GM12878 (cell line): ENCODE data around the gene ATN1.

Experiments used
- ATF7 ChIP-seq: fragments of 450-650 bp; IDR thresholded peaks from 2 replicates; pipeline ENCODE4 v1.6.1; 2016; ENCODE audit warnings: low read depth, mild to moderate bottlenecking
- DPF2 ChIP-seq: fragments of 450-650 bp; IDR thresholded peaks from 2 replicates; pipeline ENCODE4 v1.6.1; 2017; ENCODE audit warnings: mild to moderate bottlenecking
- EGR1 ChIP-seq, 2 experiments: IDR thresholded peaks; 1 replicate in 1 of 2; 2 replicates in 1 of 2; pipeline ENCODE4 v1.6.1; 2011 to 2012; ENCODE audit warnings: low read depth in 2 of 2, low read length in 2 of 2, borderline replicate concordance in 1 of 2, mild to moderate bottlenecking in 1 of 2, moderate library complexity in 1 of 2
- HDAC2 ChIP-seq: fragments of 200-600 bp; sonication (generic); IDR thresholded peaks from 2 replicates; pipeline ENCODE4 v1.6.1; 2017
- LARP7 ChIP-seq: fragments of 450-650 bp; IDR thresholded peaks from 2 replicates; pipeline ENCODE4 v1.6.1; 2017; ENCODE audit warnings: mild to moderate bottlenecking
- NFIC ChIP-seq: IDR thresholded peaks from 2 replicates; pipeline ENCODE4 v1.6.1; 2012; ENCODE audit warnings: low read depth, mild to moderate bottlenecking, inconsistent platforms, low read length, moderate library complexity
- PML ChIP-seq: IDR thresholded peaks from 2 replicates; pipeline ENCODE4 v1.6.1; 2012; ENCODE audit warnings: low read length, inconsistent platforms
- POLR2A ChIP-seq: IDR thresholded peaks from 2 replicates; pipeline ENCODE4 v1.6.1; 2011; ENCODE audit warnings: low read depth, mild to moderate bottlenecking, low read length
- POLR2AphosphoS2 ChIP-seq: IDR thresholded peaks from 2 replicates; pipeline ENCODE4 v1.6.1; 2011; ENCODE audit warnings: low read depth, mild to moderate bottlenecking, low read length, improper control_type of control experiment, moderate library complexity
- POLR2AphosphoS5 ChIP-seq: IDR thresholded peaks from 2 replicates; pipeline ENCODE4 v1.6.1; 2011; ENCODE audit warnings: mild to moderate bottlenecking, low read length, inconsistent platforms
- RUNX3 ChIP-seq: IDR thresholded peaks from 2 replicates; pipeline ENCODE4 v1.6.1; 2012; ENCODE audit warnings: low read length, inconsistent platforms
- SMC3 ChIP-seq: IDR thresholded peaks from 2 replicates; pipeline ENCODE4 v1.6.1; 2011; ENCODE audit warnings: low read length, improper control_type of control experiment, borderline replicate concordance
- ZZZ3 ChIP-seq: IDR thresholded peaks from 2 replicates; pipeline ENCODE4 v1.6.1; 2011; ENCODE audit warnings: low read depth; ENCODE audit not compliant: control insufficient read depth, insufficient read length
- TF ChIP-seq, protein P1 (sequence below), 3 experiments: IDR thresholded peaks in 2 of 3; conservative IDR thresholded peaks in 1 of 3; 2 replicates each; pipeline ENCODE4 v1.5.1; 2011; ENCODE audit warnings: low read depth in 3 of 3, low read length in 3 of 3, mild to moderate bottlenecking in 3 of 3, control low read depth in 2 of 3, moderate library complexity in 2 of 3, inconsistent platforms in 1 of 3, mixed read lengths in 1 of 3; ENCODE audit not compliant: control insufficient read depth in 2 of 3, insufficient read depth in 1 of 3; ENCODE audit errors: extremely low read depth in 1 of 3

- TF ChIP-seq HDAC2 (no peak), RUNX3 (no peak), POLR2A (no peak), PML (no peak), ATF7 (no peak), POLR2AphosphoS5 (no peak; the same call in 1 of the 2 replicates), POLR2AphosphoS2 (no peak), LARP7 (no peak; the same call in 1 of the 2 replicates), EGR1 (IDR thresholded peaks at IDR 0.05; ENCODE audit: borderline replicate concordance in 1 of 2, low read depth in 2 of 2, low read length in 2 of 2) (no peak), ZZZ3 (no peak), NFIC (no peak), DPF2 (no peak), SMC3 (no peak)
- TF ChIP-seq, protein P1, sequence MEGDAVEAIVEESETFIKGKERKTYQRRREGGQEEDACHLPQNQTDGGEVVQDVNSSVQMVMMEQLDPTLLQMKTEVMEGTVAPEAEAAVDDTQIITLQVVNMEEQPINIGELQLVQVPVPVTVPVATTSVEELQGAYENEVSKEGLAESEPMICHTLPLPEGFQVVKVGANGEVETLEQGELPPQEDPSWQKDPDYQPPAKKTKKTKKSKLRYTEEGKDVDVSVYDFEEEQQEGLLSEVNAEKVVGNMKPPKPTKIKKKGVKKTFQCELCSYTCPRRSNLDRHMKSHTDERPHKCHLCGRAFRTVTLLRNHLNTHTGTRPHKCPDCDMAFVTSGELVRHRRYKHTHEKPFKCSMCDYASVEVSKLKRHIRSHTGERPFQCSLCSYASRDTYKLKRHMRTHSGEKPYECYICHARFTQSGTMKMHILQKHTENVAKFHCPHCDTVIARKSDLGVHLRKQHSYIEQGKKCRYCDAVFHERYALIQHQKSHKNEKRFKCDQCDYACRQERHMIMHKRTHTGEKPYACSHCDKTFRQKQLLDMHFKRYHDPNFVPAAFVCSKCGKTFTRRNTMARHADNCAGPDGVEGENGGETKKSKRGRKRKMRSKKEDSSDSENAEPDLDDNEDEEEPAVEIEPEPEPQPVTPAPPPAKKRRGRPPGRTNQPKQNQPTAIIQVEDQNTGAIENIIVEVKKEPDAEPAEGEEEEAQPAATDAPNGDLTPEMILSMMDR (IDR thresholded peaks at IDR 0.05 in 2 of 3, conservative IDR thresholded peaks at IDR 0.05 in 1 of 3; ENCODE audit: control insufficient read depth in 2 of 3, extremely low read depth in 1 of 3, insufficient read depth in 1 of 3, low read depth in 3 of 3, low read length in 3 of 3), result no peak
These were observed 42.4 kb downstream of the ATN1 start for GRCh38 chr12:6970096-6970527.
